GM12874 (cell line): ENCODE measurements around the gene TBXA2R.
A peak's percentile ranks its signal among the peaks of the same experiment; 100 is the strongest.

Source experiments
- CTCF ChIP-seq: IDR thresholded peaks from 2 replicates; pipeline ENCODE4 v1.5.1; 2011; ENCODE audit warnings: low read depth, mild to moderate bottlenecking, control low read depth, low read length, moderate library complexity; ENCODE audit not compliant: insufficient read depth

Gene TBXA2R

GRCh38 chr19:3620817-3621547 lies 14.3 kb upstream of the TBXA2R start:
- no peak for TF ChIP-seq CTCF

GRCh38 chr19:3620145-3620816 lies 13.6 kb upstream of the TBXA2R start:
- TF ChIP-seq CTCF = no peak

- TF ChIP-seq CTCF = no peak
Measured at GRCh38 chr19:3619631-3620012, 12.9 kb upstream of the TBXA2R start.

GRCh38 chr19:3618811-3619630 lies 12.3 kb upstream of the TBXA2R start:
- no peak for TF ChIP-seq CTCF

- peak; percentile 98 for TF ChIP-seq CTCF
Measured at GRCh38 chr19:3618144-3618810, 11.6 kb upstream of the TBXA2R start.

GRCh38 chr19:3617463-3617862 lies 10.8 kb upstream of the TBXA2R start:
- TF ChIP-seq CTCF = no peak
